ENCODE data around the gene SLC37A1.
A peak's percentile ranks its signal among the peaks of the same experiment; 100 is the strongest.

SLC37A1 gene

DNA sequence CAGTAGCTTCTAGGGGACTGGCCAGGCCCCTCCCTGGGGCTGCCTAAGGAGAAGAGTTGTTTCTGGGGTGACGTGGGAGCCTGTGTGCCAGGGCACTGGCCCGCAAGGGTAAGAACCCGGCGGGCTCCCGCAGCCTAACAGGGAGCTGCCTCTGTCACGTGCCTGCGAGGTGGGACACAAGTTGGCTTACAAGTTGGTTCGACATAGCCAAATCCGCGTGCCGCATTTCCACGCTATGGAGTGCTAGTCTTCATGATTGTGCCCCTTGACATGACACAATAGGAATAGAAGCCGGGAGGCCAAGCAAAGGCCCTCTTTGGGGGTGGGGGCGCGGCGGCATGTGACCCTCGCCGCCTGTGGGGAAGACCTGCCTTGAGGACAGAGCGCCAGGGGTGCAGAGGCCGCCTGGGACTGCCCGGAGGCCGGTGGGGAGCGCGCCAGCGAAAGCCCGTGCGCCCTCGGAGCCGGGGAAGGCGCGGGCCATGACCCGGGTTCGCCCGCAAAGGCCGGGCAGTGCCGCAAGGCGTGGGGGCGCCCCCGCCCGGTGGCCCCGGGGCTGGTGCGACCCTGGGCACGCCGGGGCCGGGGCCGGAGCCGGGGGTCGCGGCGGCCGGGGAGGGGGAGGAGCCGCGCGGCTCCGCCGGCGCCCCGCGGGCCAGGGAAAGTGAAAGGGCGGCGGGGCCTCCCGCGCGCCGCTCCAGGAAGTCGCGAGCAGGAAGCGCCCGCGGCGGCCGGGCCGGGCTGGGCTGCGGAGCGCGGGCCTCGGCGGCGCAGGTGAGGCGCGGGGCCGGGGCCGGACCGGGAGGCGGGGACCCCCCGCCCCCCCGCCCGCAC, at the start of gene SLC37A1:
TSS of gene SLC37A1 (plus strand) at position 702 of the 834 bp plus-strand sequence. CDS start 4,603 bp downstream, outside the sequence.
- Histone ChIP-seq H3K36me3 (ENCODE audit: low read length) (no peaks in the 10 kb centered on the region), H2AFZ (ENCODE audit: low read depth, low read length, severe bottlenecking) (peak within 1 kb of the TSS; percentile 94), H3K4me2 (ENCODE audit: low read depth, low read length, poor library complexity, severe bottlenecking) (peak within 1 kb of the TSS; percentile 93), H3K4me3 (ENCODE audit: insufficient read depth, low read length, poor library complexity, severe bottlenecking) (peak within 1 kb of the TSS; percentile 94), H4K20me1 (ENCODE audit: low read depth, low read length) (no peaks in the 10 kb centered on the region), H3K9ac (ENCODE audit: low read length) (peak within 1 kb of the TSS; percentile 94), H3K9me2 (replicated peaks; ENCODE audit: insufficient read depth, low read length) (no peaks in the 10 kb centered on the region), H3F3A (ENCODE audit: insufficient read depth) (peaks cover 13% of the 10 kb centered on the region), H3K79me2 (ENCODE audit: insufficient read depth, low read length) (peaks cover 19% of the 10 kb centered on the region; the same call in 1 of the 2 replicates), H3K27me3 (ENCODE audit: low read length) (no peaks in the 10 kb centered on the region), H3K27ac (ENCODE audit: low read depth, low read length) (peak within 1 kb of the TSS; percentile 68), H3K9me3 (ENCODE audit: insufficient read depth, low read length) (no peaks in the 10 kb centered on the region)
- no peak for TF ChIP-seq EZH2phosphoT487 (conservative IDR thresholded peaks at IDR 0.05; ENCODE audit: low read length)

DNA sequence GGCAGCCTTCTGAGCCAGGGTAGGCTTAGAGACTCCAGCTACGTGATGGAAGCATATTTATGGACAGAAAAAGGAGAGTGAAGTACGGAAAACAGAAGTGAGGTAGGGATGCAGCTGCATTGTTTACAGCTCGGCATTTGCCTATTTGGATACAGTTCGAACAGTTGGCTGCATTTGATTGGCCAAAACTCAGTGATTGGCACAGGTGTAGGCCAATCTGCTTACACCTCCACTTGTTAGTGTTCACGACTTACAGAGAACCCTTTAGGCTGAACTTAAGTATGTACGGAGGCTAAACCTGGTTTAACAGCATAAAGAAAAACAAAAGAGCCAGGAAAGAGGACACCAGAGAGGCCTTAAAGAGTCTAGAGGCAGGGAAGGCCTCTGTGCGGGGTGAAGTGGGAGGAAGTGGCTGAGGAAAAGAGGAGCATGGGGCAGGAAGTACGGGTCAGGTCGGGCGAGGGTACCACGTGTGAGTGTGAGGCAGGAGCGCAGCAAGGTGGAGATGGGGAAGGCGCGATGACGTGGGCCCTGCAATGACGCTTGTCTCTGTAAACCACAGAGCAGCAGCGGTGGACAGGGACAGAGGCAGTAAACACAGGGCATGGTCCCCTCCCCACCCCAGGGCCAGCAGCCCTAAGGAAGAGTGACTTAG, 49.7 kb upstream of the SLC37A1 start:
- H3K4me2 ChIP-seq (ENCODE audit: low read depth, low read length, poor library complexity, severe bottlenecking) = no peak overlapping the region
- no peak overlapping the region for H3K27ac ChIP-seq (ENCODE audit: low read depth, low read length)

DNA sequence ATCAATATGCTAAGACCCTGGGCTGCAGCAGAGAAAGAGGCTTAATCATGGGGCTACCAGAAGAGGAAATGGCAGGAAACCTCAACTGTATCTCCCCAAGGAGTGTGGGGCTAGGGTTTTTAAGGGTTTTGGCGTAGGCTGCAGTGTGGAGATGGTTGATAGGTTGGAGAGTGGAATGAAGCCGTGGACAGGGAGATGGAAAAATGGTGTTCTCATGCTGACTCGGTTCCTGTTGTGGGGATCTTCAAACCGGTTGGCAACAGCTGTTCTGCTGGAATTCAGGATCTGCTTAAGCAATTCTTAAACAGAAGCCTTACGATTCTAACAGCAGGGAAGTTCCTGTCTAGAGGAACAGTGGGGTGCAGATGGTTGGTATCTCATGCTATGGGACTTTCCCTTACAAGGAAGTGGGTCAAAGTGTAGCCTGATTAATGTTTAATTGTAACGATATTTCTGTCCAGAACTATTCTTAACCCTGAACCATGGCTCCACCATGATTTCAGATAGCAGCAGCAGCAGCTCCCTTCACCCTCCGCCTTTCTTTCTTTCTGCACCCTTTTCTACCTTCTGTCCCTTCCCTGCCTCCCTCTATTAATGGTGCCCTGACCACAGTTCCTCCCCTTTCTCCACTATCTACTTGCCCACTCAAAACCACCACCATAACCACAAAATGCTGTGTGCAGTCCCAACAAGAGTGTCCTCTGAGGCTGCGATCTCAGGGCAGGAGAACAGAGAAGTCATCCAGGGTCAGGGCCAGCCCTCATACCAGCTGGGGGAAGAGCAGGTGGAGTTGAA, 48.4 kb upstream of the SLC37A1 start:
- Histone ChIP-seq H3K4me2 (ENCODE audit: low read depth, low read length, poor library complexity, severe bottlenecking) (peak overlapping the region; percentile 32), H3K27ac (ENCODE audit: low read depth, low read length) (no peak overlapping the region), H2AFZ (ENCODE audit: low read depth, low read length, severe bottlenecking) (no peak overlapping the region)

More for the DNA sequence above, 49.7 kb upstream of the SLC37A1 start:
- no peaks in the 10 kb centered on the region for H3K27me3 ChIP-seq (ENCODE audit: low read length)
- H3K9me2 ChIP-seq (replicated peaks; ENCODE audit: insufficient read depth, low read length) = no peaks in the 10 kb centered on the region
- TF ChIP-seq EZH2phosphoT487 (conservative IDR thresholded peaks at IDR 0.05; ENCODE audit: low read length) = no peak
- TF ChIP-seq, protein P1, sequence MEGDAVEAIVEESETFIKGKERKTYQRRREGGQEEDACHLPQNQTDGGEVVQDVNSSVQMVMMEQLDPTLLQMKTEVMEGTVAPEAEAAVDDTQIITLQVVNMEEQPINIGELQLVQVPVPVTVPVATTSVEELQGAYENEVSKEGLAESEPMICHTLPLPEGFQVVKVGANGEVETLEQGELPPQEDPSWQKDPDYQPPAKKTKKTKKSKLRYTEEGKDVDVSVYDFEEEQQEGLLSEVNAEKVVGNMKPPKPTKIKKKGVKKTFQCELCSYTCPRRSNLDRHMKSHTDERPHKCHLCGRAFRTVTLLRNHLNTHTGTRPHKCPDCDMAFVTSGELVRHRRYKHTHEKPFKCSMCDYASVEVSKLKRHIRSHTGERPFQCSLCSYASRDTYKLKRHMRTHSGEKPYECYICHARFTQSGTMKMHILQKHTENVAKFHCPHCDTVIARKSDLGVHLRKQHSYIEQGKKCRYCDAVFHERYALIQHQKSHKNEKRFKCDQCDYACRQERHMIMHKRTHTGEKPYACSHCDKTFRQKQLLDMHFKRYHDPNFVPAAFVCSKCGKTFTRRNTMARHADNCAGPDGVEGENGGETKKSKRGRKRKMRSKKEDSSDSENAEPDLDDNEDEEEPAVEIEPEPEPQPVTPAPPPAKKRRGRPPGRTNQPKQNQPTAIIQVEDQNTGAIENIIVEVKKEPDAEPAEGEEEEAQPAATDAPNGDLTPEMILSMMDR (IDR thresholded peaks at IDR 0.05; ENCODE audit: insufficient read depth, low read length, poor library complexity, severe bottlenecking) = no peak
- H3K36me3 ChIP-seq (ENCODE audit: low read length) = no peaks in the 10 kb centered on the region
- H3K4me3 ChIP-seq (ENCODE audit: insufficient read depth, low read length, poor library complexity, severe bottlenecking) = no peak overlapping the region
- no peaks in the 10 kb centered on the region for H4K20me1 ChIP-seq (ENCODE audit: low read depth, low read length)
- H3K9me3 ChIP-seq (ENCODE audit: insufficient read depth, low read length) = no peaks in the 10 kb centered on the region
- no peaks in the 10 kb centered on the region for H3K79me2 ChIP-seq (ENCODE audit: insufficient read depth, low read length)
- peaks cover 6% of the 10 kb centered on the region; the same call in 1 of the 2 replicates for H3F3A ChIP-seq (ENCODE audit: insufficient read depth)
- no peak overlapping the region for H2AFZ ChIP-seq (ENCODE audit: low read depth, low read length, severe bottlenecking)
- no peak overlapping the region for H3K9ac ChIP-seq (ENCODE audit: low read length)

More for the DNA sequence above, 48.4 kb upstream of the SLC37A1 start:
- no peaks in the 10 kb centered on the region for H3K27me3 ChIP-seq (ENCODE audit: low read length)
- H3K9me2 ChIP-seq (replicated peaks; ENCODE audit: insufficient read depth, low read length) = no peaks in the 10 kb centered on the region
- H3K79me2 ChIP-seq (ENCODE audit: insufficient read depth, low read length) = no peaks in the 10 kb centered on the region
- H3K36me3 ChIP-seq (ENCODE audit: low read length) = no peaks in the 10 kb centered on the region
- H3K9me3 ChIP-seq (ENCODE audit: insufficient read depth, low read length) = no peaks in the 10 kb centered on the region
- no peak overlapping the region; the same call in 1 of the 2 replicates for H3K9ac ChIP-seq (ENCODE audit: low read length)
- TF ChIP-seq, protein P1 (IDR thresholded peaks at IDR 0.05; ENCODE audit: insufficient read depth, low read length, poor library complexity, severe bottlenecking) = no peak
- peaks cover 6% of the 10 kb centered on the region; the same call in 1 of the 2 replicates for H3F3A ChIP-seq (ENCODE audit: insufficient read depth)
- no peak overlapping the region for H3K4me3 ChIP-seq (ENCODE audit: insufficient read depth, low read length, poor library complexity, severe bottlenecking)
- no peaks in the 10 kb centered on the region for H4K20me1 ChIP-seq (ENCODE audit: low read depth, low read length)
